Endothelial cell of umbilical vein (primary cell): ENCODE data around the gene CLEC16A. TPM values are rescaled to one million over a fixed set of nuclear protein-coding genes. Genes with fewer than 3 reads are reported as not detected.
A peak's percentile ranks its signal among the peaks of the same experiment; 100 is the strongest.

Experiments used
- BruUV-seq: library from RNA; stranded (reverse); fragments of 400-500 nt; replicated peaks from 2 replicates; lab custom pipeline; 2021; lab: Mats Ljungman, UMichigan
- CTCF ChIA-PET: fragments of 300-600, 350-600 bp; sonication (Branson Sonifier 250); formaldehyde crosslinking; loops from one replicate; lab custom pipeline; 2021; ENCODE audit warnings: antibody characterized with exemption, inconsistent platforms; lab: Charles Lee
- POLR2A ChIA-PET: fragments of 300-600, 350-600 bp; sonication (Branson Sonifier 250); formaldehyde crosslinking; loops from one replicate; lab custom pipeline; 2021; ENCODE audit warnings: antibody characterized with exemption, inconsistent platforms; lab: Charles Lee
- DNase-seq: peaks from one replicate; pipeline ENCODE4 v3.0.0-alpha.2; 2011; ENCODE audit warnings: low read depth, low spot score
- FAIRE-seq: peaks from 2 replicates; lab custom pipeline; 2011; peaks lifted over from hg19 to GRCh38; lab: Jason Lieb, UNC
- H2AFZ ChIP-seq: 2 replicates; pipeline ENCODE4 v1.6.0; 2012; ENCODE audit warnings: low read depth, low read length, control low read depth, inconsistent platforms
- H3K27ac ChIP-seq: 2 replicates; pipeline ENCODE4 v1.5.1; 2011; ENCODE audit warnings: low read depth, mild to moderate bottlenecking, control low read depth, low read length, moderate library complexity; ENCODE audit not compliant: insufficient read depth
- H3K27me3 ChIP-seq, 2 experiments: 2 replicates each; pipeline versions ENCODE4 v1.6.0 to v1.6.1; 2011; ENCODE audit warnings: low read length in 2 of 2, mixed read lengths in 1 of 2; ENCODE audit not compliant: control insufficient read depth in 2 of 2, insufficient read depth in 2 of 2
- H3K36me3 ChIP-seq, 2 experiments: 2 replicates in 1 of 2; 3 replicates in 1 of 2; pipeline ENCODE4 v1.5.1; 2011; ENCODE audit warnings: low read length in 2 of 2, mild to moderate bottlenecking in 1 of 2, moderate library complexity in 1 of 2; ENCODE audit not compliant: control insufficient read depth in 2 of 2, insufficient read depth in 2 of 2; ENCODE audit errors: extremely low read depth in 1 of 2
- H3K4me1 ChIP-seq: 3 replicates; pipeline ENCODE4 v1.5.1; 2011; ENCODE audit warnings: mild to moderate bottlenecking, low read length; ENCODE audit not compliant: control insufficient read depth, insufficient read depth; ENCODE audit errors: extremely low read depth
- H3K4me2 ChIP-seq: 2 replicates; pipeline ENCODE4 v1.6.1; 2011; ENCODE audit warnings: low read length, control low read depth, mixed read lengths; ENCODE audit not compliant: insufficient read depth
- H3K4me3 ChIP-seq, 3 experiments: fragments of 200-600 bp in 1 of 3; sonication (generic), shearing (Covaris generic) in 1 of 3; replicated peaks in 1 of 3; 2 replicates each; pipeline ENCODE4 v1.5.1; 2011 to 2016; ENCODE audit warnings: control low read depth in 3 of 3, low read length in 3 of 3, mild to moderate bottlenecking in 2 of 3, inconsistent platforms in 1 of 3, low read depth in 1 of 3, moderate library complexity in 1 of 3; ENCODE audit not compliant: insufficient read depth in 1 of 3
- H3K79me2 ChIP-seq: 2 replicates; pipeline ENCODE4 v1.6.0; 2012; ENCODE audit warnings: low read length, inconsistent platforms; ENCODE audit not compliant: control insufficient read depth, insufficient read depth
- H3K9ac ChIP-seq: replicated peaks from 2 replicates; pipeline ENCODE3; 2011; ENCODE audit warnings: low read length, control low read depth; ENCODE audit not compliant: insufficient read depth; ENCODE audit errors: extremely low read depth
- H3K9me1 ChIP-seq: replicated peaks from 3 replicates; pipeline ENCODE4 v1.6.0; 2011; ENCODE audit warnings: mild to moderate bottlenecking, low read length; ENCODE audit not compliant: control insufficient read depth, insufficient read depth; ENCODE audit errors: extremely low read depth
- H3K9me3 ChIP-seq: replicated peaks from 2 replicates; pipeline ENCODE4 v1.5.1; 2012; ENCODE audit warnings: low read length, inconsistent platforms; ENCODE audit not compliant: control insufficient read depth, insufficient read depth
- H4K20me1 ChIP-seq: replicated peaks from 2 replicates; pipeline ENCODE3; 2011; ENCODE audit warnings: mild to moderate bottlenecking, low read length; ENCODE audit not compliant: control insufficient read depth, insufficient read depth; ENCODE audit errors: extremely low read depth
- CTCF ChIP-seq, 2 donors: IDR thresholded peaks; 1 replicate in 1 of 2; 2 replicates in 1 of 2; pipeline ENCODE4 v1.5.1; 2011; ENCODE audit warnings: low read length in 2 of 2, mild to moderate bottlenecking in 2 of 2, moderate library complexity in 2 of 2, control low read depth in 1 of 2, inconsistent platforms in 1 of 2, low read depth in 1 of 2; ENCODE audit not compliant: insufficient read depth in 1 of 2; ENCODE audit errors: extremely low read depth in 1 of 2
- FOS ChIP-seq: IDR thresholded peaks from 2 replicates; pipeline ENCODE4 v1.6.1; 2011; ENCODE audit warnings: mild to moderate bottlenecking, low read length, moderate library complexity, borderline replicate concordance; ENCODE audit not compliant: insufficient read depth
- MAX ChIP-seq: IDR thresholded peaks from 2 replicates; pipeline ENCODE4 v1.6.1; 2011; ENCODE audit not compliant: insufficient read depth, insufficient read length
- POLR2A ChIP-seq: IDR thresholded peaks from 2 replicates; pipeline ENCODE4 v1.6.1; 2012; ENCODE audit warnings: low read depth, mild to moderate bottlenecking, control low read depth, low read length
- POLR2AphosphoS5 ChIP-seq: IDR thresholded peaks from 2 replicates; pipeline ENCODE4 v1.6.1; 2012; ENCODE audit warnings: low read depth, mild to moderate bottlenecking, control low read depth, low read length, moderate library complexity; ENCODE audit not compliant: insufficient read depth
- dilution Hi-C: fragments of 300-500 bp; cut with MboI; formaldehyde crosslinking; loops from one replicate; pipeline ENCODE4 v1.15.0; 2019; ENCODE audit warnings: low sequenced_read_pairs; ENCODE audit not compliant: extremely low pct_ligation_motif_present
- intact Hi-C: fragments of 100-400 bp; cut with micrococcal nuclease; formaldehyde crosslinking; loops from one replicate; pipeline ENCODE4 v1.10.0; 2022
- polyA plus RNA-seq, 4 experiments: library from polyadenylated mRNA; depleted of rRNA in 3 of 4; stranded (reverse) in 3 of 4; unstranded in 1 of 4; fragments of >200 nt; gene quantifications; 2 replicates each; pipeline versions ENCODE4 v1.2.1 to v1.2.3, GENCODE V29; 2011 to 2012; ENCODE audit warnings: missing spikeins in 1 of 4
- total RNA-seq: library from RNA; stranded (reverse); gene quantifications from 2 replicates; pipeline ENCODE4 v1.2.3, GENCODE V29; 2021

Gene CLEC16A
- total and polyA plus RNA-seq, 2 donors (not counting 3 experiments of a cell fraction or from before 2014, with no cell fraction given), result 11.4 to 23.3 TPM

- peak within 1 kb of the TSS; percentile 63 for H3K9ac ChIP-seq
- TF ChIP-seq POLR2A, result no peak
- no peak for TF ChIP-seq MAX
- peak; percentile 76 for TF ChIP-seq POLR2AphosphoS5
- peak in 1 of 2 donors; percentile 13 for TF ChIP-seq CTCF (IDR thresholded peaks at IDR 0.05; ENCODE audit: extremely low read depth in 1 of 2, insufficient read depth in 1 of 2, low read depth in 1 of 2, low read length in 2 of 2)
- no peak for TF ChIP-seq FOS
- H3K36me3 ChIP-seq, result no peaks in the 10 kb centered on the region
- H4K20me1 ChIP-seq, result no peaks in the 10 kb centered on the region
- ChIA-PET CTCF (interaction anchor here (0.5 to 1.4 kb wide), 9 partner anchors 10 to 647 kb away, joined by 3 to 6 read pairs (median 3); partner anchors contain the start of genes NUBP1 and SOCS1), POLR2A (interaction anchor here (0.6 kb wide), 1 partner anchor 164 kb away, joined by 3 read pairs; no protein-coding TSS in a partner anchor)
- no peaks in the 10 kb centered on the region for H3K9me3 ChIP-seq
- peak within 1 kb of the TSS; percentile 99 for H2AFZ ChIP-seq
- intact Hi-C loops, result loop anchor here (1.0 to 10.0 kb wide), 2 partner anchors 198 to 558 kb away; partner anchors contain the start of gene ATF7IP2
- peak within 1 kb of the TSS; percentile 47 to 71 (median 68) for H3K4me3 ChIP-seq
- peaks cover 53% of the 10 kb centered on the region for H3K79me2 ChIP-seq
- H3K27me3 ChIP-seq, result no peaks in the 10 kb centered on the region
- BruUV-seq, result no TSS peak
- peaks cover 55% of the 10 kb centered on the region for H3K4me1 ChIP-seq
- dilution Hi-C loops, result no loop called here
- peak within 1 kb of the TSS; percentile 80 for H3K4me2 ChIP-seq
- FAIRE-seq (peak; percentile 96), DNase-seq (peak; percentile 91)
- H3K27ac ChIP-seq, result peak within 1 kb of the TSS; percentile 52
- H3K9me1 ChIP-seq, result no peaks in the 10 kb centered on the region
These were observed 1.9 kb upstream of the CLEC16A start, which contains the start of gene DEXI for GRCh38 chr16:10942352-10943063. TSS of gene DEXI (minus strand) at chr16:10942468. CDS start at chr16:10942005, 463 bp downstream.
